Inflammatory macrophage treated with lipopolysaccharide for 4 hours (primary cell): ENCODE data around the gene PPP4R1.
A peak's percentile ranks its signal among the peaks of the same experiment; 100 is the strongest.
"Not testable (repeated sequence)": the region's sequence is repeated elsewhere in the genome, so short reads cannot be mapped to it uniquely, and the experiment has no call there.

Source experiments
- DNase-seq: peaks from one replicate; pipeline ENCODE4 v3.0.0-alpha.2; 2020

Gene PPP4R1

GRCh38 chr18:9627642-9628041 lies 13.3 kb upstream of the PPP4R1 start:
- no peak for DNase-seq

DNA sequence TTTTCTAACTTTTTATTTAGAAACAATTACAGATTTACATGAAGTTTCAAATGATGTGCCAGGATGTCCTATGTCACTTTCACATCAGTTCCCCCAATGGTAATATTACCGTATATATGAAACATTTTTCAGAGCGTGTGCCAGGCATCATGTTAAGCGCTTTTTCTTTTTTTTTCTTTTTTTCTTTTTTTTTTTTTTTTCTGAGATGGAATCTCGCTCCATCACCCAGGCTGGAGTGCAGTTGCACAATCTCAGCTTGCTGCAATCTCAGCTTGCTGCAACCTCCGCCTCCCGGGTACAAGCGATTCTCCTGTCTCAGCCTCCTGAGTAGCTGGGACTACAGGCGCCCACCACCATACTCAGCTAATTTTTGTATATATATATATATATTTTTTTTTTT lies 5.6 kb upstream of the PPP4R1 start:
- peak; percentile 57 for DNase-seq

DNA sequence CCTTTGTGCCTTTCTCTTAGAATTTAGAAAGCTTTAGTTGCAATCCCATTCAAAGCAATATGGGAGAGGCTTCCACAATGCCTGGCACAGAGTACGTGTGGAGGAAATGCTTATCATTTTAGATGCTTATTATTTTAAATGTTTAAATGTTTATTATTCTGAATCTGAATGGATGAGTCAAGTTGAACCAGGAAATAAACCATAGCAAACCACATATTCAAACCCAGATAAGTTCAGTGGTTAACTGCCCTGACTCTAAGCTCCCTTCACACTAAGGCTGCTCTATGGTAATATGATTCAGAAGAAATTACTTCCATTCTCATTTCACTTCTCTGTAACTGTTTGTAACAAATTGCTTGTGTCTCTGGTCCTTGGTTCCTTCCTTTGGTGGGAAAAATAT lies 5.2 kb upstream of the PPP4R1 start:
- peak; percentile 17 for DNase-seq

- DNase-seq = no peak
Observed at GRCh38 chr18:9619056-9619455, 4.7 kb upstream of the PPP4R1 start.

DNA sequence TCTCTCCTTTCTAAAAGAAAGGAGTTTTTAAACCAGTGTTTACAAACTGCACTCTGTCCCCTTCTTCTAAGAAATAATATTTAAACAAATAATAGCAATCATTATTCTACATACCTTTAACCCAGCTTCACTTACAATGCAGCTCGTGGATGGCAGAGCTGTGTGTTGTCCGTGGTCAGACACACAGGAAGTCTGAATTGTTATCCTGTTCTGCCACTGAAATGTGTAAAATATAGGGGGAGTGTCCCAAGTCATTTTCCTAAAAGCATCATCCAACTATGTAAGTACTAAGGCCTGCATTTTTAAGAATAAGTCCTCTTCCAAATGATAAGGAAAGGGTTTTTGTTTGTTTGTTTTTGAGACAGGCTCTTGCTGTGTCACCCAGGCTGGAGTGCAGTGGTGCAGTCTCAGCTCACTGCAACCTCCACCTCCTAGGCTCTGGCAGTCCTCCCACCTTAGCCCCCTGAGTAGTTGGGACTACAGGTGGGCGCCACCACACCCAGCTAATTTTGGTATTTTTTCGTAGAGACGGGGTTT lies 2.7 kb upstream of the PPP4R1 start:
- no peak for DNase-seq

- no peak for DNase-seq
Observed at GRCh38 chr18:9616049-9616448, 1.7 kb upstream of the PPP4R1 start.

DNA sequence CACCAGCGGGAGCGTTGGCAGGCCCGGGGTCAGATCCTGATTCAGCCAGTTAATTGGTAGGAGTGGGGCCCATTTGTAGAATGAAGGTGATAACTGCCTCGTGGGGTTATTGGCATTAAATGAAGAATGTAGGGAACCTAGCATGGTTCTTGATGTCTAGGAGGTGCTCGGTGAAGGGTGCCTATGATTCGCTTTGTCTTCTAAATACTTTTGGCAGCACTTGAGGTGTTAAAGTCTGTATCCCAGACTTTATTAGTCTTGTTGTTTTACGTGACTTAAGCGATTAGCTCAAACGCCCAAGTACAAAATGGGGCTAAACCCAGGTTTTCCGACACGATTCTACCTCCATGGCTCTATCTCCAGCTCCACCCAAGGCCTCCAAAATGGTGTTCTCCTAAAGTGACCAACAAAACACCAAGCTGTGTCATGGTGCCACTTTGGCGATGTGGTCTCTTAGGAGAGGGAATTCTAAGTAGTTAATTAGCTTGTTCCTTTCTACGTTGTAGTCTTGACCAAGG lies 980 bp upstream of the PPP4R1 start:
- no peak for DNase-seq

GRCh38 chr18:9613550-9614400 lies 584 bp downstream of the PPP4R1 start:
- DNase-seq = peak; percentile 50

GRCh38 chr18:9612977-9613376 lies 1.4 kb downstream of the PPP4R1 start:
- DNase-seq = no peak

DNA sequence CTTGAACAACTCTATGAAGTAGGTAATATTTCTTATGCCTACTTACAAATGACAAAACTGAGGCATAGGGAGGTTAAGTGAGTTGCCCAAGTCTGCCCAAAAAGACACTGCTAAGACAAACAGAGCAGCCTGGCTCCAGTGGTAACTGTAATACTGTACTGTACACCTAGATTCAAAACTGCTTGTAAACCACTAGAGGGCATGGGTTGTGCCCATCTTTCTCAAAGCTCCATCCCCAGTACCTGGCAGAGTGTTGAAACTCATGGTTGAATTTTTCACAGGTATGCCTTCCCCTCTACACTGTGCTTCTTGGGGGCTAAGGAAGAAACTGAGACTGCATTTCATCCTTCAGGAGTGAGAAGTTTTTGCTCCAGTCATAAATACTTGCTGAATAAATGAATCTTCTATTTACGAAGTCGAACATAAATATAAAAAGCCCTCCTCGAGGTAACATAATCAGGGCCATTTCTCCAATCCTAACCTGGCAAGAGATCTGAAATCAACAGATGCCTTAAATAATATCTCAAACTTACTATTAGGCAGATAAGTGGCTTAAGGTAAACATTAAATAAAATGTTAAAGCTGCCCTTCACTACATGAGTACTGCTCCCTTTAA lies 2.0 kb downstream of the PPP4R1 start:
- DNase-seq = peak; percentile 38

DNA sequence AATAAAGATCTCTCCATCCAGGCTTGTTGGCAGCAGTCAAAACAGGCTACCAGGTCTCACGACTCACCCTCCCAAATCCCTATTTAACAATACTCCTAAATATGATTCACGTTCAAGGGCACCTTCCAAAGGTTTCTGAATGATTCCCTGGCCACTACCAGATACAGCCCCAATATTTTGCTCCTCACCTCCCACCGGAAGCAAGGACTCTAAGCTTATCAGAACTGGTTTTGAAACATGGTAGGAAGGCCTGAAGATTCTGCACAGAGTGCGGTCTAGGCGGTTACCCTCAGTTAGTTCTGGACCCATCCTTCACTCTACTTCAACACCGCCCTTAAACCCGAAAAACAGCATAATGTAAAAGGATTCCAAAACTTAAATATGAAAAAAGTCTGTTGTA lies 5.2 kb downstream of the PPP4R1 start:
- DNase-seq = no peak

DNA sequence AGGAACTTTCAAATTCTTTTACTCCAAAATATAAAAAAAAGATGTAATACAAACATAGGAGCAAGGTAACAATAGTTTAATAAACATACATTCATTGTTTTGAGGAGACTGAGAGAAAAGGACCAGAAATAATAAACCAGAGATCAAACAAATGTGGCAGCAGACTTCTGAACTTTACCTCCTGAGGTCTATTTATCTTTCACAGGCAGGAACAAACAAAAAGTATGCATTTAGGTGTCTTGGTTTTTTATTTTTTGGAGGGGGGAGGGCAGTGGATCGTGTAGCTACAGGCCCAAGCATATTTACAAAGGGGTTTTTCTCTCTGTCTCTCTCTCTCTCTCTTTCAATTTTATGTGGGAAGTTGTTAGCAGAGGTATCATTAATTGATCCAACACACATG lies 5.6 kb downstream of the PPP4R1 start:
- DNase-seq = no peak

- DNase-seq = peak; percentile 30
Observed at GRCh38 chr18:9608298-9608697, 6.1 kb downstream of the PPP4R1 start.

GRCh38 chr18:9607111-9607510 lies 7.2 kb downstream of the PPP4R1 start:
- not testable (repeated sequence) for DNase-seq

- no peak for DNase-seq
Observed at GRCh38 chr18:9606039-9606438, 8.3 kb downstream of the PPP4R1 start.

DNA sequence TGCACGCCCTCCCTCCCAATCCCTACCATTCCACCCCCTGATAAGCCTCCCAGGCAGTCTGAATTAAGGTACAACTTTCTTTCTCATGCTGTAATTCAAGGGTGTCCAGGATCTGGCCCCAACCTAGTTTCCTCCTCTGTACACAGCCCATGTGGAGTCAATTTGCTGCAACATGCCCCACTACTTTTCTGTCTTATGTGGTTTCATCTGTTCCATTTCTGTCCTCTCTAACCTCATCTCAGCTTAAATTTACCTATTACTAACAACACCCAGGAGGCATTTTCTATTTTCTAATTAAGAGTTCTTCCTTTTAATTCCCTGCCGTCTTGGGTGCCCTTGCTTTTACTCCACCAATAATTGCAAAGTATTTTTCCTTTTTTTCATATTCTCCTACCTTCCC lies 10.0 kb downstream of the PPP4R1 start:
- no peak for DNase-seq

DNA sequence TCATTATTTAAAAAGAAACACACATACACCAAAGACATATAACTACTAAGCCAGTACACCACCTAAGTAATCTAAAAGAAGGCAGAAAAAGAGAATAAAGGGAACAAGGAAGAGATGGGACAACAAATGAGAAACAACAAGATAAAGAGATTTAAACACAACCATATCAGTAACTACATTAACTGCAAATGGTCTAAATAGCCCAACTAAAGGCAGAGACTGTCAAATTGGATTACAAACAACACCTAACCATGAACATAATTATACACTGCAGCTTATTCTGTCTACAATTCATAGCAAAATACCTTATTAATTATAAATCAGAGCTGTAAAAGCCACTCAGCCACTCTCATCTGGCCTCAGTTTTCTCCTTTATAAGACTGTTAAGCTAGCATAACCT lies 15.0 kb downstream of the PPP4R1 start:
- DNase-seq = no peak

DNA sequence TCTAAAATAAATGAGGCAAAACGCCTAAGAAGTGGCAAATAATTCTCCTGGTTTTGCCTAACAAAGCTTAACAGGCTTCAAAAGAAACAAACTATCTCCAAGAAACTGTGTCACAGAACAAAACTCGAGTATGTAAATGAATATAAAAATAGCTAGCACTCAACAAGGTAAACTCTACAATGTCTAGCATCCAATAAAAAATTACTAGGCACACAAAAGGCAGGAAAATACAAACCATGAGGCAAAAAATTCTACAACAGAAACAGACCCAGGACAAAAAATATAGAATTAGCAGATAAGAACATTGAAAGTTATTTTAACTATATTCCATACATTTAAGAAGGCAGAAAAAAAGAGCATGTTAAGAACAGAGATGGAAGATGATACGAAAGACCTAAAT lies 16.8 kb downstream of the PPP4R1 start:
- DNase-seq = no peak

DNA sequence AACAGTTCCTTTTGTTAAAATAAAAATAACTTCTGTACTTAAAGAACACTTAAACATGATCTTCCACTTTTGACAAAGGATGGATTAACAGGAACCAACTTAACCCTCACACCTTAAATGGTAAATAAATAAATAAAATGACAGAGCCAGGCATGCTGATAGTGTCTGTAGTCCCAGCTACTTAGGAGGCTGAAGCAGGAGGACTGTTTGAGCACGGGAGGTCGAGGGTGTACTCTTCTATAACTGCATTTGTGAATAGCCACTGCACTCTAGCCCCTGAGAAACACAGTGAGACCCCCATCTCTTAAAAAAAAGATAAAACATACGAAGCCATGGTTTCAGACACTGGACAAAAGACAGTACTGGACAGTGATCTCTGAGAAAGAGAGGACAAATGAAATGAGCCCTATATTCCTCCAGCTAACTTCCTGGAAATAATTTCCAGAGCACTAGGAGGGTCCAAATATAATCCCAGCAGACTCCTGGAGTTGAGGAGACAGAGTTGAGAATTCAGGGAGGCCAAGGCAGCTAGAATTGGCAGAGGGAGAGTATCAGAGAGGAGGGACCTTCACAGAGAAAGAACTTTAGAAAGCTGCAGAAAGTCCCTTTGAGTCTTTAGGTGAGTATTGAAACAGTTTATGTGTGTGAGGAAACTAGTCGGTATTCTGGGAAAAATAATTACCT lies 17.4 kb downstream of the PPP4R1 start:
- no peak for DNase-seq

GRCh38 chr18:9596226-9596625 lies 18.1 kb downstream of the PPP4R1 start:
- no peak for DNase-seq

- peak; percentile 30 for DNase-seq
Observed at GRCh38 chr18:9594823-9595596, 19.3 kb downstream of the PPP4R1 start.

- DNase-seq = no peak
Observed at GRCh38 chr18:9587924-9588323, 26.4 kb downstream of the PPP4R1 start.

GRCh38 chr18:9586814-9587213 lies 27.5 kb downstream of the PPP4R1 start:
- DNase-seq = no peak
